Glomerular endothelial cell (primary cell): ENCODE measurements around the gene GAPDH. TPM values are rescaled to one million over a fixed set of nuclear protein-coding genes. Genes with fewer than 3 reads are reported as not detected.
"Not testable (repeated sequence)": the region's sequence is repeated elsewhere in the genome, so short reads cannot be mapped to it uniquely, and the experiment has no call there.

Experiments
- DNase-seq: peaks from one replicate; pipeline ENCODE4 v3.0.0-alpha.2; 2011; ENCODE audit warnings: low read depth, low spot score; ENCODE audit errors: extremely low read depth
- total RNA-seq: library from RNA; depleted of rRNA; stranded (reverse); fragments of >200 nt; gene quantifications from 2 replicates; pipeline ENCODE4 v1.2.3, GENCODE V29; 2015

GAPDH gene
- total RNA-seq, 1 donor from 2014 or later, result 4,807 TPM

DNA sequence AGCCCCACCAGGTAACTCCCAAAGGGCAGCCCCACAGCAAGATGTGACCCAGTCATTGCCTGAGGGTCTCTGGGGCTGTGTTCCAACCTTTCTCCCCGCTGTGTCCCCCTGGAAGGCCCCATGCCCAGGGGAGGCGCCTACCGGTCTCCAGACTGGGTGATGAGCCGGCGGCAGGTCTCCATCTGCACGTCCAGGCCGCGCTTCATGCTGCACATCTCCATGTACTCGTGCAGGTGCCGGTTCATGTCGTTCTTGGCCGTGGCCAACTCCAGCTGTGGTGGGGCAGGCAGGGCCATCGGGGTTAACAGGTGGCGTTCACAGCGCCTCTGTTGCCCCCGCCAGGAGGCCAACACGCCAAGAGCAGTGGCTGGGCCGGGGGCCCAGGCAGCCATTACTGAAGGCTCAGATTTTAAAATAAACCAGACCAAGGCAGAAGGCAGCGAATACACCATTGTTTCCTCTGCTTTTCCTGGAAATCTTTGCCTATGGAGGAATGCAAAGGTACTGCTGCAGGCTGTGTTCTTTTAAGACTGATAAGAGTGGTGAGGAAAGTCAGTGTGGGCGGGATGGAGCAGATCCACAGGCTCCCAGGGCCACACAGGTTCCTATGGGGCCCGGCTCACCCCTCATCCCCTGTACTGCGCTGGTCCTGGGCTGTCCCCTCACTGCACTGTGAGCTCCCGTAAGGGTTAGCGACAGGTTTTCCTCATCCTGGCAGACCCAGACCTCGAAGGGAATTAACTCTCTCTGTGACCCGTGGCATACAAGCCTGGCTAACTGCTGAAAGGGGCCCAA is 7.3 kb downstream of the GAPDH start:
- no peak for DNase-seq

DNA sequence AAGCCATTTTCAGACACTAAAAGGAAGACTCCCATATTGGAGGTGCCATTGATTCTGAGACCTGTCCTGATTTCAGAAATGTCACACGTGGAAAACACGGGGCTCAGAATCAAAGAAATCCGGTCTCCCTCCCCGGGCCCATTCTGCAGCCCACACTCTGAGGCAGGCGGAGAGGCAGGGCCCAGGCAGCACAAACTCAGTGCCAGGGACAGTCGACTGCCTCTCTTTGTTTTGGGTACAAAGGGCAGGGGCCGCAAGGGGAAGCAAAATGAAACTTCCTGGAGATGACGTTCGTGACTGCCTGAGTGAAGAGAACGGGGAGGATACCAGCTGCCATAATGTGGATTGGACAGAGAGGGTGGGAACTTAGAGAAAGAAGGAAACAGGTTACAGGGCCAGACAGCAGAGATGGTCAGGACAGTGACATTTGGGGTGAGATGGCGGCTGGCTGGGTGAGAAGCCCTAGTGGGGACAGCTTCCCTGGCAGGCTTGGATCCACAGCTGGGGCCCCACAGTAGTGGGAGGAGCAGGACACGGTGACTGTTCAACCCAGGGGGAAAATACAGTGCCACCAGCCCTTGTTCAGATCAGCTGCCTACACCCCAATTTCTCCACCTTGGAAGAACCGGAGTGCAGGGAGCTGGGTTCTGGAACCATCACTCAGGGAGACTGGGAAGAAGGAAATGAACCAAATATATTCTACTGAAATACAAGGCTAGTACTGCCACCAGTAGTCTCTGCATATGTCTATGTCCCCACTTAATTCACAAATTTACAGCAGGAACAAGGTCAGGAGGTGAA is 8.1 kb downstream of the GAPDH start:
- no peak for DNase-seq

DNA sequence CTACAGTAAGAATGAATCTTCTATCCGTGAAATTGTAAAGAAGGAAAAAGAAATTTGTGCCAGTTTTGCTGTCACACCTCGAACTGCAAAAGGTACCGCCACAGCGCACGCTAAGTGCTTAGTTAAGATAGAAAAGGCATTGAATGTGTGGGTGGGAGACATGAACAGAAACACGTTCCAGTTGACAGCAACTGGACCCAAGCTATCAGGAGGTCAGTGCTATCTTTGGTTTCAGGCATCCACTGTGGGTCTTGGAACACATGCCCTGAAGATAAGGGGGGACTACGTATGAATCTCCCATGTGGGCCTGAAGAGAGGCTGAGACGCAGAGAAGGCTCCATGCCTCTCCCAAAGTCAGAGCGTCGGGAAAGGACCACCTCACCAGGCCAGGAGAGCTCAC is 11.7 kb downstream of the GAPDH start:
- no peak for DNase-seq

DNA sequence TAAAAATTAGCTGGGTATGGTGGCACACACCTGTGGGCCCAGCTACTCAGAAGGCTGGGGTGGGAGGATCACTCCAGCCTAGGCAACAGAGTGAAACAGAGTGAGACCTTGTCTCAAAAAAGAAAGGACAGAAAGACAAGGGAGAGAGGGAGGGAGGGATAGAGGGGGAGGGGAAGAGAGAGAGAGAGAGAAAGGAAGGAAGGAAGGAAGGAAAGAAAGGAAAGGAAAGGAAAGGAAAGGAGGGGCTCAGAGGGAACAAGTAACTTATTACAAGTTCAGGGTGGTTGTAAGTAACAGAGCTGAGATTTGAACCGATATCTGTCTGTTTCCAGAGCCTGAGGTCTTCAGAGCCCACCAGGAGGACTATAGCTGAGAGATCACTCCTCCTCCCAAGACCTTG is 13.2 kb downstream of the GAPDH start:
- no peak for DNase-seq

DNA sequence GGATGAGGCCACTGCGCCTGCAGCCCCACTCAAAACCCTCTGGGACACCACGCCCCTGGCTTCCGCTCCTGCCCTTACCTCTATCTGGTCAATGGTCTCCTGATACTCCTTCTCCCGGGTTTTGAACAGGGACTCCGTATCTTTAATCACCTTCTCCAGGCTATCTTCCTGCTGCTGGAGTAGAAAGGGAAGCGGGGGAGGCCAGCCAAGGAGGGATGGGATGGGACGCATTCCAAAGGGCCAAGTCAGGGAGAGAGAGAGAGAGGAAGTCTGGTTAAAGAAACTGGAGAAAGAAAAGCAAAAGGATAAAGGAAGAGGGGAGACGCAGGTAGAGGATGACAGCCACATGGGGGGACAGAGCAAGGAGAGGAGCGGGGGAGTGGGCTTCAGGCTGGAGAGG is 13.7 kb downstream of the GAPDH start:
- no peak for DNase-seq

DNA sequence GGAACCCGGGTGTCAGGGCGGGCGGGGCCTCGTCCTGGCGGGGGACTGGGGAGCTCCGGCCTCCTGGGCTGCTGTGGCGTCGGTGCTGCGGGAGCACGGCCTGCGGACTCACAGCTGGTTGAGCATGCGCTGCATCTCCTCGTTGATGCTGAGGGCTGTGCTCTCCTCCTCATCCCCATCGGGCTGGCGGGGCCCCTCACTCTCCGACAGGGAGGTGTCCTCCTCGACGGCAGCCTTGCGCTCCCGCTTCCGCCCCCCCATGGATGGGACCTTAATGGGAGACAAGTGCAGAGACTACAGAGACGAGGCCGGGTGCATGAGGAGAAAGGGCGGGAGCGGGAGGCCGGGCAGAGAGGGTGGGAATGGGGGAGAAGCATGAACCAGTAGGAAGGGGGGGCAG is 14.2 kb downstream of the GAPDH start:
- no peak for DNase-seq

DNA sequence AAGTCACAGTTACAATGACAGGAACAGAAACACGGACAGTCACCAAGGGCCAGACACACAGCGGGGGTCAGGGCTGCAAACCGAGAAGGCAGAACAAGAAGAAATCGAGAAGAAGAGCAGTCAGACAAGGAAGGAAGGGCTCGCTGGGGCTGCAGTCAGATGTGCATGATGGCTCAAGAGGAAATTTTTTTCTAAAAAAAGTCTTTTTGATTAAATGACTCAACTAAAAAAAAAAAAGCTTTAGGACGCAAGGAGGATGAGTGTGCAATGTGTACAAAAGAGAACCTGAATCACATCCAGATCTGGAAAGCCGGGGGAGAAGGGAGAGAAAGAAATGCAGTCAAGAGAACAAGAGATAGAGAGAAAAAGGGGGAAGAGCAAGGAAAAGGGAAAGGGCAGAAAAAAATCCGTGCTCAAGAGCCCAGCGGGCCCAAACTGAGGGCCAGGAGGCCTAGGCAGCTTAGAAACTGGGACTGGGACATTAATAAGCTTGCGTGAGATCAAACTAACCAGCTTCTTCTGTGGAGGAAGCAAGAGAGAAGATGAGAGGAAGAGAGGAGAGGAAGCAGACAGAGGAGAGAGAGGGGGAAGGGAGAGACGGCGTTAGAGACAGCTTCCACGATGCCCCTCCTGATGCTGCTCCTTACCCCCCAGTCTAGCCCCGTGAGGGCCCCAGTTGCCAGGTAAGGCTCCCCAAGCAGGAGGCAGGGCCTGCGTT is 14.8 kb downstream of the GAPDH start:
- DNase-seq, result no peak

DNA sequence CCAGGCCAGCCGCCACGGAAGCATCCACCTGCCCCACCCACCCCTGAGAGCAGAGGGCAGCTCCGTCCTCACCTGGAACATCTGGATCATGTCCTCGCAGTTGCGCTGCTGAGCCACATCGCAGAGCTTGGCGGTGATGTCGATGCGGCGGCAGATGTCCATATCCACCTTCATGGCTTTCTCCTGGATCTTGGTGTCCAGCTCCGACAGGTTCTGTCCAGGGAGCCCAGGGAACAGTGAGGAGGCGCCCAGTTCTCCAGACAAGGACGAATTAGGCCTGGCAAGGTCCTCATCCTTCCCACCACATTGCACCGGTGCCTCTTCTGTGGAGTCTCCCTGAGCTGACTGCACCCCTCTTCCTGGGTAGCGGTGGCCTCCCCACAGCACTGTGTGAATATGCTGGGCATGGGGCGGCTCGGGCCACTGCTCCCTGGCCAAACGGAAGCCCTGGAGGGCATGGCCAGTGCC is 15.4 kb downstream of the GAPDH start:
- DNase-seq, result no peak

DNA sequence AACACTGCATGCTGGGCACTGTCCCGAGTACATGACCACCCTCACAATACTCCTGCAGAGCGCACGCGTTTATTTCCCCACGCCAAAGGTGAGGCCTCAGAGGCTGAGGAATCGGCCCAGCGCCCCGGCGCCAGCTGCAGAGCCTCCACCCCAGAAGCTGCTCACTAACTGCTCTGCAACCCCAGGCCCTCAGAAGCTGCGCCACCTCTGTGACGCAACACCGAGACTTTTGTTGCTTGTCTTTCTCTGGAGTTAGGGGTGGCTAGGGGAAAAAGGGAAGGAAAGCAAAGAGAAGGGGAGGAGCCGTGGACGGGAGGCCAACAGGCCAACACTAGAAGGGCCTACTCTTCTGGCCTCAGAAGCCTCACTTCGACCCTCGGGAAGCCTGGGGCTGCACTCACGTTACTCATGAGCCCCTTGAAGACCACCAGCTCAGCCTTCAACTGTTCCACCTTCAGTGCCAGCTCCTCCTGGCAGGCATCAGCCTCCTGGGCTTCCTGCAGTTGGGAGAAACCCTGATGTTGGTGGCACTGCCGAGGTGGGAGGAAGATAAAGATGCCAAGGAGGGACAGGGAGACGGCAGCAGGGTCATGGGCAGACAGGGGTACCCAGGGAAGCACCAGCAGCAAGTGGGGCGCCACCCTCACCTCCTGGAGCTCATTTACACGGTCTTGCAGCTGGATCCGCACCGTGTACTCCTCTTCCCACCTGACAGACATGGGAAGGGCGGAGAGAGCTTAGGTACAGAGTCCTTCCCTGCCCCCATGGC is 16.2 kb downstream of the GAPDH start:
- DNase-seq, result no peak

DNA sequence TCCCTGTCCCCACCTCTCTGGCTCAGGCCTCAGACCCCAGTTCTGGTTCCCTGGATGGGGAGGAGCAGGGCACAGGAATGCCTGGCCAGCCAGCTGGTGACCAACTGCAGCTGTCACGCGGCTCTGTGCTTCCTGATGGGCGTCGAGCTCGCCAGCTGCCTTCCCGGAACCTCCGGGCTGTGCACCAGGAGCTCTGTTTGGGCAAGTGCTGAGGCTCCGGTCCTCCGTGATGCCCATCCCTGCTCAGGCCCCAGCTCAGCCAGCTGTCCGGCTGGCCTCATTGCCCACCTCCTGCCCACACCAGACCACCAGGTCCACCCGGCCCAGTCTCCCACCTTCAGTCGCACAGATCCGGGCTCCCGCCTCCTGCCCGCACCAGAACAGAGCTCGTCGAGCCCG is 16.7 kb downstream of the GAPDH start:
- DNase-seq, result no peak

DNA sequence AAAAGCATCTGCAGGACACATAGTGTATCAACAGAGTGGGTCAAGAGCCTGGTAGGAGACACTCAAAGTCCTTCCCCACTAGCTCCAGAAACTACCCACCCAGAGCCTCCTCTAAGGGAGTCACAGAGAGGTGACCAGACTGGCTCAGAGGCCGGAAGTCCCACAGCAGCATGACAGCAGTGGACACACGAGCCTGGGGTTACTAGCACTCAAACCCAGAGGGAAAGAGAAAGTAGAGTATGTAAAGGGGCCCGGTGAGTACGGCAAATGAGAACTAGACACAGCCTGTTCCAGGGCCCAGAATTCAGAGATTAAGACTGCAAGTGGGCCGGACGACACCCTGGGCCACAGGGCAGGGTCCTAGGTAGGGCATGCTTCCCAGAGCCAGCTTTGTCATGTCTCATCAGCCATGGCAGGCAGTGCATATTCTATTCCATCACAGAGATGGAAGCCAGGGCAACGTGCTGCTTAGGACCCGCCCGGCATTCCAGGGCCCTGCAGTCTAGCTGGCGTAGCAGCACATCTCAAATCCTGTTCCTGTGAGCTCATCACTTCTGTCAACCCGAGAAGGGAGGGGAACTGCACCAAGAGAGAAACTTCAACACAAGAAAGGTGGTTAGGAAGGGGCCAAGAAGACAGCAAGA is 17.3 kb downstream of the GAPDH start:
- no peak for DNase-seq

DNA sequence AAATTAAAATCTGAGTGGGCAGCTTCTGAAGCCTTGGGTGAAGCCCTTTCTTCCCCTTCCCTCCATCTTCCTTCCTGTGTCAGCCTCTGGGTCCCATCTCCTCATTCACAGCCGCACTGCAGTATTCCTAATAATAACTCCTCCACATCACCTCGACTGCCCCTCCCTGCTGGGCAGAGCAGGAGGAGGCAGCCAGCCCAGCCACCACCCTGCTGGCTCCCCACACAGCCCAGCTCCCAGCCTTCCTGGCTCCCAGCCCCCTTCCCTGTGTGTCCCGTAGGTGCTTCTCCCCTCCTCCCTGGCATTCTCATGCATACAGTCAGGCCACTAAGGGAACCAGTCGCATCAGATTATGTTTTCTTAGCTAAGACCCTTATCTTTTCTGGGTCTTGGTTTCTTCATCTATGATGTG is 17.8 kb downstream of the GAPDH start:
- DNase-seq, result no peak

DNA sequence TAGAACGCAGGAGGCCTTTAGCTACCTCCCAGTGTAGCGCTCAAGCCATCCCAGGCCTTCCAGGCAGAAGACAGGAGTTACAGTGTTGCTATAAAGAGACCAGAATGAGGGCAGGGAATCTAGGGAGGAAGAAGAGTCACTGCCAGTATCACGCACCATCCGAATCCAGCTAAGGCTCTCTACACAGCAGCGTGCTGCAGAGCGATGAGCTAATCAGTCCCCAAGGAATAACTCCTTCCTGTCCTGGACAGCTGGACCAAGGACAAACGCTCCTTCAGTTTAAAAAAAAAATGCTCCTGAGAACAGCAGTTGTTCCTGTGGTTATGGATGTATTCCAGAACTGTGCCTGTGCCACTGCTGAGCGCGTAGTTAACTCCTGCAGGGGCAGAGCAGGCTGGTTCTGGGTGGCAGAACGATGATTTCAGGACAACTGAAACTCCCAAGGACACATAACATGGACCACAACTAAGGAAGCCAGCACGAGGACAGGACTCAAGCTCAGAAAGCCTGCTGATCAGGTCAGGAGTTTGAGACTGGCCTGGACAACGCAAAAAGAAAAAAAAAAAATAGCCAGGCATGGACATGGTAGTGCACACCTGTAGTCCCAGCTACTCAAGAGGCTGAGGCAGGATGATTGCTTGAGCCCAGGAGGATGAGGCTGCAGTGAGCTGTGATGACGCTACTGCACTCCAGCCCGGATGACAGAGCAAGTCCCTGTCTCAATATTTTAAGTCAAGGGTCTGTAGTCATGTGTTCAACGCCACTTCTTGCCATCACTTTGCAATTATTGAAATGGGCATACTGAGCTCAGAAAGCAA is 18.9 kb downstream of the GAPDH start:
- no peak for DNase-seq

DNA sequence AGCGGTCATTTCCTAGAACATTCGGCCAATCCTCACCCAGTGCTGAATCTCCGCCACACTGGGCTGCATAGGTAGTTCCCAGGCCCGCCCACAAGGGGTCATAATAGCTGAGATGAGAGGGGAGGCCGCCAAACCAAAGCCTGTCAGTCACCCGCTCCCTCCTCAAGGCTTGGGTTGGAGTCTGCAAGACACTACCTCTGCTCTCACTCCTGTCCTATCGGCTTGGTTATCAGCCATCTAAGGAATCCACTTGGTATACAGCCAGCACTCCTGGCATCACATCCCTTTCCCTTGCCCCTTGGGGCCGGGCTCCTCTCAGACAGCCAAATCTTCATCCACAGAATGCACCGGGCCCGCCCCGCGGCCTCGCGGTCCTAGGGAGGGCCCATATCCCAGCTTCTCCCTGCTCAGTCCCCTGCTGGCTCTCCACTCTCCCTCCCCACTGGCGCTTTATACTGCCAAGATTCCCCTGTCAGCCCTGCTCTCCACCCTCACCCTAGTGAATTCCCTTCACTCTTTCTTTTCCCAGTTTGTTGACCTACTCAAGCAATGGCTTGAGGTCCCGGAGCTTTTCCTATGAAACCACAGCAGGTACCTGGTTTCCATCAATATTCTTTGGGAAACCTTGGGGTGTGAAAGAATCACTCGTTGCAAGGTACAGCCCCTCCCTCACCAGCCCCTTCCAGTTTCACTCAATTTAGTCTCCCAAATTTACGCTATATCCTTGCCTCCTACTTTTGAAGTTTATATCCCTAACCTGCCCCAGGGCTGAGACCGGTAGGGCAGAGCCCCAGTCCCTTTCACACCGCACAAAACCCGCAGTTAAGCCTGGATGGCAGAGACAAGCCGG is 20.1 kb downstream of the GAPDH start:
- DNase-seq, result no peak

DNA sequence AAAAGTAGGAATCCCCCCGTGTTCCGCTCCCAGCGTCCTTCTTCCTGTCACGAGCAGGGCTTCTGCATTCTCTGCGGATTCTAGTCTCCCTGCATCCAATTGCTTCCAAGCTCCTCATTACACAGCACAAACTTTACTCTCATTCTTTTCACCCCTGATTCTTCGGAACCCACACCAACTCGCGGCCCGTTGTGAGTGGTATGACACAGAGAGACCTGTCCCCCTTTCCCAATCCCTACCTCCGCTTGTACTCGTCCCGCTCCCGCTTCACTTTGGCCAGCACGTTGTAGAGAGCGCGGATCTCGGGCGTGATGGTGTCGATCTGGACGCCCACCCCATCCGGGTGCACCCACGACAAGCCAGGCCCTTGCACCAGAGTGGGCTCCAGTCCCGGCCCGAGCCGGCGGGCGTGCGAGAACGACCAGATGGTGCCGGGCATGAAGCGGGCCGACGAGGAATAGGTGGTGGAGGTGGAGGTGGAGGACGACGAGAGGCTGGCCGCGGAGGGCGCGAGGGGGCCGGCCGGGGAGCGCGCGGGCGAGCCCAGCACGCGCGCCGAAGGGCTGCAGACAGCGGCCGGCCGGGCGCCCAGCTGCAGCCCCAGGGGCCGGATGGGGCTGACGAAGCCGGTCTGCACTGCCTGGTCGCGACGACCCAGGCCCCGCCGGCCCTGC is 20.8 kb downstream of the GAPDH start:
- no peak for DNase-seq

DNA sequence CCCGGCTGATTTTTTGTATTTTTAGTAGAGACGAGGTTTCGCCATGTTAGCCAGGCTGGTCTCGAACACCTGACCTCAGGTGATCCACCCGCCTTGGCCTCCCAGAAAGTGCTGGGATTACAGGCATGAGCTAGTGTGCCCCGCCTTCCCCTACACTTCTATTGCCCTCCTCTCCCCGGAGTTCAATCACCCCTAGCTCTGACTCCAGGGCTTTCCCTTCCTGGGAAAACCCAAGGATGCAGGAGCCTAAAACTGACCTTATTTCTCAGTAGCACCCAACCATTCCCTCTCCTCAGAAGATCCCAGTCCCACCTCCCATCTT is 22.1 kb downstream of the GAPDH start:
- not testable (repeated sequence) for DNase-seq

DNA sequence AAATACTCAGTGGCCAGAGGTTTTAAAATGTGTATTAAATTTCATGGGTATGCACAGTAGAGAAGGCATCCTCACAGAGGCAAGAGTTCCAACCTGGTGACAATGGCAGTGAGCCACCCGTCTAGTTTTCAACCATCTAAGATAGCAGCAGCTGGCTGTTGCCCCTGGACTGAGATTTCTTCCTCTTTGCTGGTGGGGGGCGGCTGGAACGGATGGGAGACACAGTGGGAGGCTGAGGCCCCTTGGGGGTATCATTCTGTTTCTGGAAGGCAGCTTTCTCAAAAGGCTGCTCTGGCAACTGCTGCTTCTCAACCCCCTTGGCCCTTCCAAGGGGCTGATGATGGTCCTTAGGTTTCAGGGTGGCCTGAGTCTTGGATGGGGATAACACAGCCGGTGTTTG is 22.5 kb downstream of the GAPDH start:
- DNase-seq, result no peak
